BLaER1 (cell line): ENCODE data around the gene CNDP2.

ENCODE experiments used
- H3K27ac ChIP-seq: shearing (Covaris generic); formaldehyde crosslinking; 2 replicates; pipeline ENCODE4 v1.8.1; 2022
- H3K27me3 ChIP-seq: shearing (Covaris generic); formaldehyde crosslinking; 2 replicates; pipeline ENCODE4 v1.8.1; 2022
- H3K36me3 ChIP-seq: shearing (Covaris generic); formaldehyde crosslinking; 2 replicates; pipeline ENCODE4 v1.8.1; 2022
- H3K4me1 ChIP-seq: shearing (Covaris generic); formaldehyde crosslinking; 2 replicates; pipeline ENCODE4 v1.8.1; 2022
- H3K4me2 ChIP-seq: shearing (Covaris generic); formaldehyde crosslinking; 2 replicates; pipeline ENCODE4 v1.8.1; 2022
- H3K4me3 ChIP-seq: shearing (Covaris generic); formaldehyde crosslinking; 2 replicates; pipeline ENCODE4 v1.8.1; 2022
- H3K9ac ChIP-seq: shearing (Covaris generic); formaldehyde crosslinking; 2 replicates; pipeline ENCODE4 v1.8.1; 2022
- H3K9me3 ChIP-seq: shearing (Covaris generic); formaldehyde crosslinking; 2 replicates; pipeline ENCODE4 v1.8.1; 2022
- H4K20me1 ChIP-seq: shearing (Covaris generic); formaldehyde crosslinking; 2 replicates; pipeline ENCODE4 v1.8.1; 2022
- Cebpa-rat ChIP-seq: shearing (Covaris generic); IDR thresholded peaks from 2 replicates; pipeline ENCODE4 v1.8.1; 2022

Gene CNDP2

DNA sequence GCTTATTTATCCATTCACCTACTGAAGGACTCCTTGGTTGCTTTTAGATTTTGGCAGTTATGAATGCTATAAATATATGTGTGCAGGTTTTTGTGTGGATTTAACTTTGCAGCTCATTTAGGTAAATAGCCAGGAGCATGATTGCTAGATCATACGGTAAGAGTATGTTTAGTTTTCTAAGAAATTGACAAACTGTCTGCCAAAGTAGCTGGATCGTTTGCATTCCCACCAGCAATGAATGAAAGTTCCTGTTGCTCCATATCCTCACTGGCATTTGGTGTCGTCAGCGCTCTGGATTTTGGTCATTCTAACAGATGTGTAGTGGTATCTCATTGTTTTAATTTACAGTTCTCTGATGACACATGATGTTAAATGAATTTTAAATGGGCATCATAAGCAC, 30.4 kb upstream of the CNDP2 start:
- no peaks in the 10 kb centered on the region for H3K27me3 ChIP-seq
- H3K9me3 ChIP-seq: peaks cover 20% of the 10 kb centered on the region
- H3K9ac ChIP-seq: no peak overlapping the region
- TF ChIP-seq Cebpa-rat: no peak
- H4K20me1 ChIP-seq: no peaks in the 10 kb centered on the region
- no peak overlapping the region for H3K27ac ChIP-seq
- no peak overlapping the region for H3K4me2 ChIP-seq
- H3K4me1 ChIP-seq: peaks cover 10% of the 10 kb centered on the region
- no peaks in the 10 kb centered on the region for H3K36me3 ChIP-seq
- H3K4me3 ChIP-seq: no peak overlapping the region

DNA sequence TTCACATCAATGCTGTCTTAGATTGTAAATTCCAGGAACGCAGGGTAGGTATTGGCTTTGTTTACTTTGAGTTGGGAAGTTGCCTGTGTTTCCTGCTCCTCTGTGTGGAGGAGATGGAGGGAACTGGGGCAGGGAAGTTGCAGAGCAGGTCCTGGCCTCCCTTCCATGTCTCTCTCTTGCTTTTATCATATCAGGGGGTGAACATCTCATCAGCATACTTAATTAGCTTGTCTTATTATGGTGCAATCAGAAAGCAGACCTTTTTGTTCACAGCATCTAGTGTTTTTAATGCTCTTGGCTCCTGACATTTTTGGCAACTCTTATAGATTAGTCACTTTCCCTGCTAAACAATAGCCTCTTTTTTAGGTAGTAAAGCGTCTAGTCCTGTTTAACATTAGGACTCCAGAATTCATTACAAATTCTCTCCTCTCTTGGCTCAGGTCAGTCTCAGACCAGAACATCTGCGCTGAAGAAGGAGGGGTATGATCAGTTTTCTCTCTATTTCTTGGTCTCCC, 27.6 kb upstream of the CNDP2 start:
- Histone ChIP-seq H3K4me3 (no peak overlapping the region), H3K36me3 (no peaks in the 10 kb centered on the region), H3K9me3 (peaks cover 31% of the 10 kb centered on the region), H3K4me2 (no peak overlapping the region), H3K27ac (no peak overlapping the region), H4K20me1 (no peaks in the 10 kb centered on the region), H3K9ac (no peak overlapping the region), H3K4me1 (peaks cover 1% of the 10 kb centered on the region), H3K27me3 (no peaks in the 10 kb centered on the region)
- TF ChIP-seq Cebpa-rat: no peak

DNA sequence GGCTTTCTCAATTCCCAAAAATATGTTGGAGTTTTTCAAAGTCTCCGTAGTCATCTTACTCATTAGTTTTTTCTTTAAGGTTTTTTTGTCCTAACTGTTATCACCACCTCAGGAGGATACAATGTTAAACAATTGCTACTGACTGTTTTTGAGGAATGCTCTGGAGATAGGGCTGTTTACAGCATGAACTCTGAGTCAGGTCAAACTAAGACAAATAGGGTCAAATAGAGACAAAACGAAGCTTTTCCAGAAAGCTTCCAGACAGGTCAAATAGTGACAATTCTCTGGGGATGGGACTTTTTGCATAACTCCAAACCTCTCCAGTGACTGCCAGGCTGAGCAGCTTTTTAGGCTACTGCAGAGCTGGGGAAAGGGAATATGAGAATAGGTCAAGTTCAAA, 23.9 kb upstream of the CNDP2 start:
- no peak overlapping the region for H3K4me2 ChIP-seq
- peaks cover 28% of the 10 kb centered on the region for H3K9me3 ChIP-seq
- H3K36me3 ChIP-seq: no peaks in the 10 kb centered on the region
- TF ChIP-seq Cebpa-rat: no peak
- H3K4me1 ChIP-seq: peaks cover 13% of the 10 kb centered on the region
- H3K27ac ChIP-seq: no peak overlapping the region
- no peaks in the 10 kb centered on the region for H4K20me1 ChIP-seq
- no peak overlapping the region for H3K4me3 ChIP-seq
- no peaks in the 10 kb centered on the region for H3K27me3 ChIP-seq
- no peak overlapping the region for H3K9ac ChIP-seq

DNA sequence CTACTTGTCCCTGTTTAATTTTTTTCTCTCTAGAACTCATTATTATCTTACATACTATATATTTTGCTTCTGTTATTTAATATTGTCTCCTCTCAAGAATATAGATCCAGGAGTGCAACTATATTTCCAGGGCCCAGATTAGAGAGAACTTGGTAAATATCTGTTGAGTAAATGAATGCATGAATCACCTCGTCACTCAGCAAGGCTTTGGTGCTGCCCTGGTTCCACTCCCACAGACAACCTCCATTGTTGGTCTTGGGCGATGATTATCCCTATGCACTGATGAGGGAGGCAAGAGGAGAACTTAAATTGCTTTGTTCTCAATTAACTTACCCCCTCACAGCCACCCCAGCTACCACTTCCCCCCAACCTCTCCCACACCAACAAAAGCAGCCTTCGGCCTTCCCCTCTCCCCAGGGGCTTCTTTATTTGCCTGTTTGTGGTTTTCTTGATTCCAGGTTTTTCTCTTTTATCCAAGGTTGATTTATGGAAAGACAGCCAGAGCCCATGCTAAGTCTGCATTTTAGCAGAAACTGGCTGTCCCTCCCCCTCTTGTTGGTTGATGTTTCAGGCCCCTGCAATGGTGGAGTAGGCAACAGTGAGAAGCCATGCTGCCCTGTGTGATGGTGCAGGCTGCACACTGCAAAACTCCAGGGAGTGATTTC, 22.1 kb upstream of the CNDP2 start:
- Histone ChIP-seq H3K36me3 (no peaks in the 10 kb centered on the region), H3K4me3 (no peak overlapping the region), H4K20me1 (no peaks in the 10 kb centered on the region), H3K9me3 (peaks cover 28% of the 10 kb centered on the region), H3K9ac (no peak overlapping the region), H3K27ac (no peak overlapping the region), H3K27me3 (no peaks in the 10 kb centered on the region), H3K4me2 (peak overlapping the region; percentile 43), H3K4me1 (peaks cover 13% of the 10 kb centered on the region)
- TF ChIP-seq Cebpa-rat: no peak

DNA sequence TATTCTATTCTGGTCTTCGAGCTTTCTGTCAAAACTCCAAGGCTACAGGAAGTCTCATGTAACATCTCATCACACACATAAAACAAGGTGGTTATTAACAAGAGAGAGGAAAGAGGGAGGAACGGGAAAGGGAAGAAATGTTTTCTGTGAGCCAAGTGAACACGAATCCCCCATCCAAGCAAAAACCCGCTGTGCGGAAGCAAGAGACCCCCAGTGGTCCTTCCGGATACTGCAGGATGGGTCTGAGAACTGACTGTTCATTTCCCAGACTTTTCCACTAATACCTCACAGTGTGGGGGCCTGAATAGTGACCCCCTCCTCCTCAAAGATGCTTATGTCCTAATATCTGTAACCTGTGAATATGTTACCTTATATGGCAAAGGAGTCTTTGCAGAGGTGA, 20.0 kb upstream of the CNDP2 start:
- no peaks in the 10 kb centered on the region for H3K27me3 ChIP-seq
- H3K9me3 ChIP-seq: peaks cover 15% of the 10 kb centered on the region
- no peaks in the 10 kb centered on the region for H4K20me1 ChIP-seq
- H3K36me3 ChIP-seq: no peaks in the 10 kb centered on the region
- H3K4me2 ChIP-seq: no peak overlapping the region
- no peak overlapping the region for H3K9ac ChIP-seq
- no peak overlapping the region for H3K4me3 ChIP-seq
- H3K27ac ChIP-seq: no peak overlapping the region
- TF ChIP-seq Cebpa-rat: no peak
- peaks cover 30% of the 10 kb centered on the region for H3K4me1 ChIP-seq

DNA sequence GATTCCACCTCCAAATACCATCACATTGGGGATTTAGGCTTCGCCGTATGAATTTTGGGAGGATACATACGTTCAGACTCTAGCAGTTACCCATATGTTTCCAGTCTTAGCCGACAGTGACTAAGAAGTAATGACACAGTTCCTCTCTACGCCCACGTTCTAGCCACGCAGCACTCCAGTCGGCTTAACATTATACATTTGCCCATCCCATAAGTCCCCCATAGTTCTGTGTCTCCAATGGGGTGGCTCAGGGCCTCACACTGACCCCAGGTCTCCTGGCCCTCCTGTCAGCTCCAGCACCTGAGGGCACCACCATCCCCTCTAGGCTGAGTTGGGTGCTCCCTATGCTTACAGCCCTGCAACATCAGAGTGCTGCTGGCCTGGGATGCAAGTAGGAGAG, 18.4 kb upstream of the CNDP2 start:
- Histone ChIP-seq H3K4me3 (no peak overlapping the region), H3K4me2 (no peak overlapping the region), H3K27me3 (no peaks in the 10 kb centered on the region), H3K4me1 (peaks cover 38% of the 10 kb centered on the region), H3K27ac (no peak overlapping the region), H3K9me3 (peaks cover 3% of the 10 kb centered on the region; the same call in 1 of the 2 replicates), H3K36me3 (no peaks in the 10 kb centered on the region), H4K20me1 (no peaks in the 10 kb centered on the region), H3K9ac (no peak overlapping the region)
- no peak for TF ChIP-seq Cebpa-rat

DNA sequence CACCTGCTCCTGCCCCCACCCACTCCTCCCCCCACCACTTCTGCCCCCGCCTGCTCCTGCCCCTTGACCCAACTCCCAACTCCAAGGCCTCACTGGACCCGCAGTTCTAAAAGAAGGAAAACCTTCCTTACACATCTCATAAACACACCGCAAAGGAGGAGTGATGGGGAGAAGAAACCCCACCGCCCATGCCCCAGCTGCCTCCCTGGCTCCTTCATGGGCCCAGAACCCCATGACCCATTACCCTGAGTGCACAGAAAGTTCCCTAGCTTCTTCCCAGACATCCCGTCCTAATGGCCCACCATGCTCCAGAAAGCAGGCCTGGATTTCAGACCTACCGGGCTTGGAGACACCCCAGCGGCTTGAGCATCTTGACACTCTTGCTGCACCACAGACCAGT, 17.8 kb upstream of the CNDP2 start:
- H4K20me1 ChIP-seq: no peaks in the 10 kb centered on the region
- no peak overlapping the region for H3K9ac ChIP-seq
- H3K9me3 ChIP-seq: peaks cover 1% of the 10 kb centered on the region; the same call in 1 of the 2 replicates
- H3K4me3 ChIP-seq: no peak overlapping the region
- H3K4me2 ChIP-seq: no peak overlapping the region
- no peaks in the 10 kb centered on the region for H3K36me3 ChIP-seq
- peaks cover 42% of the 10 kb centered on the region for H3K4me1 ChIP-seq
- H3K27me3 ChIP-seq: no peaks in the 10 kb centered on the region
- no peak overlapping the region for H3K27ac ChIP-seq
- TF ChIP-seq Cebpa-rat: no peak

DNA sequence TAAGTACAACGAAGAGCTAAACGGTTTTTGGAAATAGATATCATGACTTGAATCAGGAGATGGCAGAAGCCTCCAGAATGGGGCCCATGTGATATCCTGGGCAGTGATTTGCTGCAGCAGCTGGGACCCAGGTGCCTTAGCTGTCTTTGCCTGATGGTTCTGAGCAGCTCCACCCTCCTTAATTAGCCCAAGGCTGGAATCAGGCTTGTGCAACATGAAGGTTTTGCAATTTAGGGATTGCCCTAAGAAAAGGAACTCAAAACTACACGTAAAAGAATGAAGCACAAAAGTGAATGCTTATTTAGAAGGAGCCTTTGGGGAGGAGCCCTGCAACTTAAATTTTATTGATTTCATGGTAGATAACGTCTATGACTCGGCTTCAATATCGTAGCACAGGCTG, 17.3 kb upstream of the CNDP2 start:
- Histone ChIP-seq H3K4me1 (peaks cover 44% of the 10 kb centered on the region), H3K36me3 (no peaks in the 10 kb centered on the region), H3K27me3 (no peaks in the 10 kb centered on the region), H3K4me3 (no peak overlapping the region), H4K20me1 (no peaks in the 10 kb centered on the region), H3K9me3 (no peaks in the 10 kb centered on the region; the same call in 1 of the 2 replicates), H3K9ac (no peak overlapping the region), H3K27ac (no peak overlapping the region), H3K4me2 (no peak overlapping the region)
- TF ChIP-seq Cebpa-rat: no peak

DNA sequence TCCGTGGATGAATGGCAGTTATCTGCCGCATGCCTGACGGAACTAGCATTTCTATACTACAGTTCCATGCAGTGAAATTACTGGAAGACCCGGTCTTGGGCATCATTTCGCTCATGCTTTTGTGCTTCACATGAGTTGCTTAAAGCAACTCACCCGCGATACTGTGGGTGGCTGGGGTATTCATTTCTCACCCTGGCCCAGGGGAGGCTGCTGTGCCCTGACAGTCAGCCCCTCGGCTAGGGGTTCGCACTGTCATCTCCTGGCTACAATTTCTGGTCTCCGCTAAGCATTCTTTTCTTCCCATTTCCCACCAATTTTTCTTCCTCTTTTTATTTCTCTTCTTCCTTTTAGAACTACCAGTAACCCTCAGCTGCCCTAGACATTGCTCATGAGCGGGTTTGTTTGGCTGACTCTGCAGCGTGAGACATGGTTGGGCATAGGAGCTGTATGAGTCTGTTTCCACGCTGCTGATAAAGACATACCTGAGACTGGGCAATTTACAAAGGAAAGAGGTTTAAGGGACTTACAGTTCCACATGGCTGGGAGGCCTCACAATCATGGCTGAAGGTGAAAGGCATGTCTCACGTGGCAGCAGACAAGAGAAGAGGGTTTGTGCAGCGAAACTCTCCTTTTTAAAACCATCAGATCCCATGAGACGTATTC, 16.5 kb upstream of the CNDP2 start:
- Histone ChIP-seq H3K9ac (no peak overlapping the region), H3K4me2 (no peak overlapping the region; the same call in 1 of the 2 replicates), H3K4me3 (no peak overlapping the region), H3K27ac (no peak overlapping the region), H3K4me1 (peaks cover 44% of the 10 kb centered on the region), H4K20me1 (no peaks in the 10 kb centered on the region), H3K27me3 (no peaks in the 10 kb centered on the region), H3K36me3 (no peaks in the 10 kb centered on the region), H3K9me3 (no peaks in the 10 kb centered on the region; the same call in 1 of the 2 replicates)
- no peak for TF ChIP-seq Cebpa-rat

DNA sequence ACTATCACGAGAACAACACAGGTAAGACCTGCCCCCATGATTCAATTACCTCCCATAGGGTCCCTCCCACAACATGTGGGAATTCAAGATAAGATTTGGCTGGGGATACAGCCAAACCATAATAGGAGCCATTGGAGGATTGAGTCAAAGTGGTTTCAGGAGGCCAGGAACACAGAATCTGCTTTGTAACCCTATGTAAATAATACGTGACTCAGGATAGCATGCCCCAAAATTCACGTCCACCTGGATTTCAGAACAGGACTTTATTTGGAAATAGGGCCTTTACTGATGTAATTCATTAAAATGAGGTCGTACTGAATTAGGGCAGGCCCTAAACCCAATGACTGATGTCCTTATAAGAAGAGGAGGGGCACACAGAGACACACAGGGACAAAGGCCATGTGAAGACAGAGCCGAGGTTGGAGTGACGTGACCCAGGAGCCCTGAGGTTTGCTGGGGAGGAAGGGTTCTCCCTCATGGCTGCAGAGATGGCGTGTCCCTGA, 16.0 kb upstream of the CNDP2 start:
- Histone ChIP-seq H4K20me1 (no peaks in the 10 kb centered on the region), H3K9ac (no peak overlapping the region), H3K4me1 (peaks cover 46% of the 10 kb centered on the region), H3K27ac (no peak overlapping the region), H3K4me2 (peak overlapping the region; percentile 40; the same call in 1 of the 2 replicates), H3K36me3 (no peaks in the 10 kb centered on the region), H3K4me3 (no peak overlapping the region), H3K9me3 (no peaks in the 10 kb centered on the region; the same call in 1 of the 2 replicates), H3K27me3 (no peaks in the 10 kb centered on the region)
- TF ChIP-seq Cebpa-rat: no peak
